Measurements from ENCODE around the gene AKAP8L.

GRCh38 chr19:15421721-15422260 is 3.0 kb upstream of the AKAP8L start:
- TF ChIP-seq CTCF (IDR thresholded peaks at IDR 0.05; ENCODE audit: poor library complexity) (no peak), EZH2 (IDR thresholded peaks at IDR 0.05; ENCODE audit: borderline replicate concordance) (no peak), EZH2phosphoT487 (IDR thresholded peaks at IDR 0.05; ENCODE audit: low read depth, severe bottlenecking, unreplicated experiment) (no peak)

Measured in hepatocyte (in vitro differentiated cells).